Peyer's patch (tissue), 4 donors: ENCODE results near the gene SULF2.

ENCODE experiments used
- CTCF ChIP-seq, 6 experiments: fragments of 450-650 bp in 4 of 6; fragments of 200-600 bp in 2 of 6; sonication (generic) in 1 of 6; IDR thresholded peaks; one replicate each; pipeline ENCODE4 v1.5.1; 2017 to 2019; ENCODE audit warnings: antibody characterized with exemption in 6 of 6, mild to moderate bottlenecking in 3 of 6, moderate library complexity in 1 of 6
- POLR2A ChIP-seq, 2 donors: fragments of 450-650 bp; IDR thresholded peaks; one replicate each; pipeline ENCODE4 v1.5.1; 2017; ENCODE audit warnings: antibody characterized with exemption in 2 of 2, mild to moderate bottlenecking in 2 of 2, moderate library complexity in 2 of 2

- TF ChIP-seq CTCF (IDR thresholded peaks at IDR 0.05) = no peak
- no peak for TF ChIP-seq POLR2A (IDR thresholded peaks at IDR 0.05)
These were observed 29.5 kb upstream of the SULF2 start for GRCh38 chr20:47814632-47815415.
